ENCODE results near the gene MMRN2.
A peak's percentile ranks its signal among the peaks of the same experiment; 100 is the strongest.

Gene MMRN2

GRCh38 chr10:86932674-86933073 is 24.7 kb downstream of the MMRN2 start:
- no peak overlapping the region for H3K9ac ChIP-seq (ENCODE audit: low read depth, low read length)
- peaks cover 16% of the 10 kb centered on the region for H3K36me3 ChIP-seq (ENCODE audit: insufficient read depth, low read length)
- H3K4me1 ChIP-seq (ENCODE audit: control insufficient read depth, insufficient read depth, low read length), result peaks cover 17% of the 10 kb centered on the region
- no peaks in the 10 kb centered on the region for H3K9me3 ChIP-seq (replicated peaks; ENCODE audit: low read length)
- no peak overlapping the region for H3K4me2 ChIP-seq (ENCODE audit: low read length)
- no peak overlapping the region for H3K4me3 ChIP-seq (ENCODE audit: low read length)
- H3K27me3 ChIP-seq (ENCODE audit: control insufficient read depth, insufficient read depth, low read length), result no peaks in the 10 kb centered on the region

GRCh38 chr10:86931872-86932271 is 25.5 kb downstream of the MMRN2 start:
- no peak overlapping the region for H3K4me2 ChIP-seq (ENCODE audit: low read length)
- H3K27me3 ChIP-seq (ENCODE audit: control insufficient read depth, insufficient read depth, low read length), result no peaks in the 10 kb centered on the region
- H3K4me3 ChIP-seq (ENCODE audit: low read length), result no peak overlapping the region
- peaks cover 14% of the 10 kb centered on the region for H3K4me1 ChIP-seq (ENCODE audit: control insufficient read depth, insufficient read depth, low read length)
- no peak overlapping the region for H3K9ac ChIP-seq (ENCODE audit: low read depth, low read length)
- peaks cover 16% of the 10 kb centered on the region for H3K36me3 ChIP-seq (ENCODE audit: insufficient read depth, low read length)
- no peaks in the 10 kb centered on the region for H3K9me3 ChIP-seq (replicated peaks; ENCODE audit: low read length)

GRCh38 chr10:86929468-86930380 is 27.7 kb downstream of the MMRN2 start:
- H3K9ac ChIP-seq (ENCODE audit: low read depth, low read length), result no peak overlapping the region
- H3K4me1 ChIP-seq (ENCODE audit: control insufficient read depth, insufficient read depth, low read length), result peaks cover 9% of the 10 kb centered on the region
- no peak overlapping the region for H3K4me3 ChIP-seq (ENCODE audit: low read length)
- H3K9me3 ChIP-seq (replicated peaks; ENCODE audit: low read length), result no peaks in the 10 kb centered on the region
- peaks cover 16% of the 10 kb centered on the region for H3K36me3 ChIP-seq (ENCODE audit: insufficient read depth, low read length)
- no peaks in the 10 kb centered on the region for H3K27me3 ChIP-seq (ENCODE audit: control insufficient read depth, insufficient read depth, low read length)
- no peak overlapping the region for H3K4me2 ChIP-seq (ENCODE audit: low read length)

GRCh38 chr10:86922553-86922961 is 34.9 kb downstream of the MMRN2 start:
- H3K4me3 ChIP-seq (ENCODE audit: low read length), result no peak overlapping the region
- H3K9ac ChIP-seq (ENCODE audit: low read depth, low read length), result no peak overlapping the region
- H3K36me3 ChIP-seq (ENCODE audit: insufficient read depth, low read length), result peaks cover 23% of the 10 kb centered on the region
- no peaks in the 10 kb centered on the region for H3K27me3 ChIP-seq (ENCODE audit: control insufficient read depth, insufficient read depth, low read length)
- H3K9me3 ChIP-seq (replicated peaks; ENCODE audit: low read length), result no peaks in the 10 kb centered on the region
- peaks cover 11% of the 10 kb centered on the region for H3K4me1 ChIP-seq (ENCODE audit: control insufficient read depth, insufficient read depth, low read length)
- no peak overlapping the region for H3K4me2 ChIP-seq (ENCODE audit: low read length)

GRCh38 chr10:86918022-86918471 is 39.4 kb downstream of the MMRN2 start:
- peaks cover 25% of the 10 kb centered on the region for H3K36me3 ChIP-seq (ENCODE audit: insufficient read depth, low read length)
- H3K9me3 ChIP-seq (replicated peaks; ENCODE audit: low read length), result no peaks in the 10 kb centered on the region
- no peak overlapping the region for H3K4me3 ChIP-seq (ENCODE audit: low read length)
- peaks cover 11% of the 10 kb centered on the region for H3K4me1 ChIP-seq (ENCODE audit: control insufficient read depth, insufficient read depth, low read length)
- H3K4me2 ChIP-seq (ENCODE audit: low read length), result peak overlapping the region; percentile 28
- H3K9ac ChIP-seq (ENCODE audit: low read depth, low read length), result no peak overlapping the region
- no peaks in the 10 kb centered on the region for H3K27me3 ChIP-seq (ENCODE audit: control insufficient read depth, insufficient read depth, low read length)

- Histone ChIP-seq H3K4me2 (ENCODE audit: low read length) (no peak overlapping the region), H3K27me3 (ENCODE audit: control insufficient read depth, insufficient read depth, low read length) (no peaks in the 10 kb centered on the region), H3K36me3 (ENCODE audit: insufficient read depth, low read length) (peaks cover 11% of the 10 kb centered on the region), H3K9me3 (replicated peaks; ENCODE audit: low read length) (no peaks in the 10 kb centered on the region), H3K4me1 (ENCODE audit: control insufficient read depth, insufficient read depth, low read length) (peaks cover 11% of the 10 kb centered on the region), H3K9ac (ENCODE audit: low read depth, low read length) (no peak overlapping the region), H3K4me3 (ENCODE audit: low read length) (no peak overlapping the region)
Measured at GRCh38 chr10:86914734-86915133, 42.7 kb downstream of the MMRN2 start.

GRCh38 chr10:86905429-86905828 is 52.0 kb downstream of the MMRN2 start:
- peaks cover 33% of the 10 kb centered on the region for H3K36me3 ChIP-seq (ENCODE audit: insufficient read depth, low read length)
- no peaks in the 10 kb centered on the region for H3K4me1 ChIP-seq (ENCODE audit: control insufficient read depth, insufficient read depth, low read length)
- H3K9ac ChIP-seq (ENCODE audit: low read depth, low read length), result no peak overlapping the region
- no peaks in the 10 kb centered on the region for H3K9me3 ChIP-seq (replicated peaks; ENCODE audit: low read length)
- H3K27me3 ChIP-seq (ENCODE audit: control insufficient read depth, insufficient read depth, low read length), result no peaks in the 10 kb centered on the region
- no peak overlapping the region for H3K4me2 ChIP-seq (ENCODE audit: low read length)
- no peak overlapping the region for H3K4me3 ChIP-seq (ENCODE audit: low read length)

GRCh38 chr10:86904600-86904999 is 52.8 kb downstream of the MMRN2 start:
- Histone ChIP-seq H3K4me2 (ENCODE audit: low read length) (no peak overlapping the region), H3K36me3 (ENCODE audit: insufficient read depth, low read length) (peaks cover 33% of the 10 kb centered on the region), H3K27me3 (ENCODE audit: control insufficient read depth, insufficient read depth, low read length) (no peaks in the 10 kb centered on the region), H3K9me3 (replicated peaks; ENCODE audit: low read length) (no peaks in the 10 kb centered on the region), H3K4me3 (ENCODE audit: low read length) (no peak overlapping the region), H3K4me1 (ENCODE audit: control insufficient read depth, insufficient read depth, low read length) (no peaks in the 10 kb centered on the region), H3K9ac (ENCODE audit: low read depth, low read length) (no peak overlapping the region)

- Histone ChIP-seq H3K27me3 (ENCODE audit: control insufficient read depth, insufficient read depth, low read length) (no peaks in the 10 kb centered on the region), H3K36me3 (ENCODE audit: insufficient read depth, low read length) (peaks cover 17% of the 10 kb centered on the region), H3K9me3 (replicated peaks; ENCODE audit: low read length) (no peaks in the 10 kb centered on the region), H3K4me3 (ENCODE audit: low read length) (no peak overlapping the region), H3K4me1 (ENCODE audit: control insufficient read depth, insufficient read depth, low read length) (no peaks in the 10 kb centered on the region), H3K9ac (ENCODE audit: low read depth, low read length) (no peak overlapping the region), H3K4me2 (ENCODE audit: low read length) (no peak overlapping the region)
Measured at GRCh38 chr10:86900955-86901354, 56.5 kb downstream of the MMRN2 start.

- no peak overlapping the region for H3K4me2 ChIP-seq (ENCODE audit: low read length)
- H3K36me3 ChIP-seq (ENCODE audit: insufficient read depth, low read length), result peaks cover 7% of the 10 kb centered on the region
- H3K4me3 ChIP-seq (ENCODE audit: low read length), result no peak overlapping the region
- no peak overlapping the region for H3K9ac ChIP-seq (ENCODE audit: low read depth, low read length)
- no peaks in the 10 kb centered on the region for H3K27me3 ChIP-seq (ENCODE audit: control insufficient read depth, insufficient read depth, low read length)
- H3K9me3 ChIP-seq (replicated peaks; ENCODE audit: low read length), result no peaks in the 10 kb centered on the region
- H3K4me1 ChIP-seq (ENCODE audit: control insufficient read depth, insufficient read depth, low read length), result no peaks in the 10 kb centered on the region
Measured at GRCh38 chr10:86899670-86900276, 57.6 kb downstream of the MMRN2 start.

GRCh38 chr10:86899132-86899531 is 58.3 kb downstream of the MMRN2 start:
- Histone ChIP-seq H3K9ac (ENCODE audit: low read depth, low read length) (no peak overlapping the region), H3K4me1 (ENCODE audit: control insufficient read depth, insufficient read depth, low read length) (no peaks in the 10 kb centered on the region), H3K36me3 (ENCODE audit: insufficient read depth, low read length) (peaks cover 8% of the 10 kb centered on the region), H3K9me3 (replicated peaks; ENCODE audit: low read length) (no peaks in the 10 kb centered on the region), H3K4me2 (ENCODE audit: low read length) (no peak overlapping the region), H3K4me3 (ENCODE audit: low read length) (no peak overlapping the region), H3K27me3 (ENCODE audit: control insufficient read depth, insufficient read depth, low read length) (no peaks in the 10 kb centered on the region)

Measured in skeletal muscle satellite cell (primary cell).